Stimulated activated CD8-positive, alpha-beta memory T cell treated with anti-CD3 and anti-CD28 coated beads, Interleukin-2, amount 100 ng/mL, for 48 hours (primary cell): ENCODE data around the gene KIF26A.
"Not testable (repeated sequence)": the region's sequence is repeated elsewhere in the genome, so short reads cannot be mapped to it uniquely, and the experiment has no call there.

Experiments used
- DNase-seq, 2 donors: peaks; one replicate each; pipeline ENCODE4 v3.0.0-alpha.2; 2020; ENCODE audit warnings: low read depth in 2 of 2

Gene KIF26A

GRCh38 chr14:104208331-104208730 is 69.9 kb downstream of the KIF26A start:
- not testable (repeated sequence) for DNase-seq

DNA sequence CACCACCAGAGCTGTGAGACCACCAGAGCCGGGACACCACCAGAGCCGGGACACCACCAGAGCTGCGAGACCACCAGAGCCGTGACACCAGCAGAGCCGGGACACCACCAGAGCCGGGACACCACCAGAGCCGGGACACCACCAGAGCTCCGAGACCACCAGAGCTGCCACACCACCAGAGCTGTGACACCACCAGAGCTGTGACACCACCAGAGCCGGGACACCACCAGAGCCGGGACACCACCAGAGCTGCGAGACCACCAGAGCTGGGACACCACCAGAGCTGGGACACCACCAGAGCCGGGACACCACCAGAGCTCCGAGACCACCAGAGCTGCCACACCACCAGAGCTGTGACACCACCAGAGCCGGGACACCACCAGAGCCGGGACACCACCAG is 70.7 kb downstream of the KIF26A start:
- not testable (repeated sequence) for DNase-seq

- DNase-seq, result no peak
Measured at GRCh38 chr14:104209985-104210816, 71.8 kb downstream of the KIF26A start.

- DNase-seq, result no peak
Measured at GRCh38 chr14:104210817-104211195, 72.4 kb downstream of the KIF26A start.

- DNase-seq, result no peak
Measured at GRCh38 chr14:104211215-104211614, 72.8 kb downstream of the KIF26A start.

GRCh38 chr14:104211741-104212140 is 73.4 kb downstream of the KIF26A start:
- no peak for DNase-seq

DNA sequence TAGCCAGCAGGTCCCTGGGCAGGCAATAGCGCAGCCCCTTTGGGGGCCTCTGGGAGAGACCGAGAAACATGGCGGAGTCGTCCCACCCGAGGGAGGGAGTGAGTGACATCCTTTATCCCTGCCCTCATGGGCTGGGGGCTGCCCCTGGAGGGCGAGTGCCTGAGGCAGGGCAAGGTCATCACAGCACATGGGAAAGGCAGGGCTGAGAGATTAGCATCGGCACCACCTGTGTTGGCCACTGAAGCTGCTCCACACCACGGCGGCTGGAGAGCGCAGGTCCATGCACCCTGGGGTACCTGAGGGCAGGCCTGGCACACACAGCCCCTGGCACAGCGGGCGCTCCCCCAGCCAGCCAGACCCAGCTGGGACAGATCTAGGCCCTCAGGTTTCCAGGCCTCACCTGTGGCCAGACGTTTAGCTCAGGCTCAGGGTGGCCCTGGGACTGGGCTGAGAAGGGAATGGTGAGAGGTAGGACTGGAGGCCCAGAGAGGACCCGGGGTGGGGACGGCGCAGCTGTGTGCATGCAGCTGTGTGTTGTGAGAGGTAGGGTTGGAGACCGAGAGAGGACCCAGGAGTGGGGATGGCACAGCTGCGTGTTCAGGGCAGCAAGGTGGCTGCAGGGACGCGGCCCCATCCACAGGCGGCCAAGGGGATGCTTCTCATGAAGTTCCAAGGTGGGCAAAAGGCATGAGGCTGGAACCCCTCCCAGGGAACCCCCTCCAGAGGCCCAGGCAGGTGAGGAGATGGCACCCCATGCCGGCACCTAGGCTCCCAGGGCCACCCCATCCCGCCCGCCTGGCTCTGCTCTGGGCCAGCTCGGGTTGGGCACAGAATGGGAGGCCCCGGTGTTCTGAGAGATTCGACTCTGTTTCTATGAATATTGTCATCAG is 74.1 kb downstream of the KIF26A start:
- no peak for DNase-seq

DNA sequence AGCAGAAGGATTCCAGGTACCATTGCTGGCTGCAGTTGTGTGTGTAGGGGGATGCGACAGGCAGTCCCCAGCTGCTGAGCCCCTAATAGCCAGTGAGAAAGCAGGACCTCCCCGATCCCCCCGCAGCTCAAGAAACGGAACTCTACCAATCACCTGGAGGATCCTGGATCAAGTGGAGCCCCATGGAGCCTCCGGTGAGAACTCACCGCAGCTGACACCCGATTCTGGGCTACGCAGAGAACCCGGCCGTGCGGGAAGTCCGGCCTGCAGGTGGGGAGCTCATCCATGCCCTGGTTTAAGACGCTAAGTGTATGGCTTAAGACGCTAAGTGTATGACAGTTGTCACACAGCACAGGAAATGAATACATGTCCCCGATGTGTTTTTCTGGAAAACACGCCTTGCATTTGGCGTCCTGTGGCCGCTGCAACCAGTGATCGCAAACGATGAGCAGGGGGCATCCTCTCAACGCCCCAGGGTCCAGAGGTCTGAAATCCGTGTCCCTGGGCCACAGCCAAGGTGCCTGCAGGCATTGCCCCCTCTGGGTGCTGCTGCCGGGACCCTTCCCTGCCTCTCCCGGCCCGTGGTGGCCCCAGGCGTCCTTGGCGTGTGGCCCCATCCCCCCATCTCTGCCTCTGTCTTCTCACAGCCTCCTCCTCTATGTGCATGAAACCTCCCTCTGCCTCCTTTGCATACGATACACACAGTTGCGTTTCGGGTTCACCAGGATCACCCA is 75.1 kb downstream of the KIF26A start:
- DNase-seq, result no peak

- DNase-seq, result no peak
Measured at GRCh38 chr14:104214431-104215218, 76.2 kb downstream of the KIF26A start.

DNA sequence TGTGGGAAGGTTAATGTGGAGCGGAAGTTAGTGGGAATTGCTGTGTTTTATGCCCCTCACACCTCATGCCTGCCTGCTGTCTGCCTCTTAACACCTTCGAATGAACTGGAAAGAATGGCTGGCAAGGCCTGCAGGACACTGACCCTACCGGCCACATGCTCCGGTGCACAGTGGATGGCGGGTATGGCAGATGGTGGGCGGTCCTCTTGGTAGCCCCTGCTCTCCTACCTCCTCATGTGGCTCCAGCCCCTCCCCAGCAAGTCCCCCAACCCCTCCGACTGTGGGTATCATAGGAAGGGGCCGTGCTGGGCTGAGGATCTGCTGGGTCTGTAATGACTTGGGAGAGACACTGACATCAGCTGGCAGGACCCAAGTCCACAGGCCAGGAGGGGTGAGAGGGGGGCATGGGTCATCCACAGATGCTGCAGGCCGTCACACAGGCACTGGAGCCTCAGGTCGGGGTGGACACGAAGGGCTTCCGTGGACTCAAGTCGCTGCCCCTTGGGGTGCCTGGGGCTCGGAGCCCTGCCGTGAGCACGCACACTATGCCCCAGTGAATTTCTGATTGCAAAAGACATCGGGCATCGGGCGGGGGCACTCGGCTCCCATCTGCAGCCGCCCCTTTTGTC is 77.4 kb downstream of the KIF26A start:
- DNase-seq, result no peak

GRCh38 chr14:104216457-104216856 is 78.1 kb downstream of the KIF26A start:
- no peak for DNase-seq

- DNase-seq, result no peak
Measured at GRCh38 chr14:104217486-104218360, 79.3 kb downstream of the KIF26A start.

DNA sequence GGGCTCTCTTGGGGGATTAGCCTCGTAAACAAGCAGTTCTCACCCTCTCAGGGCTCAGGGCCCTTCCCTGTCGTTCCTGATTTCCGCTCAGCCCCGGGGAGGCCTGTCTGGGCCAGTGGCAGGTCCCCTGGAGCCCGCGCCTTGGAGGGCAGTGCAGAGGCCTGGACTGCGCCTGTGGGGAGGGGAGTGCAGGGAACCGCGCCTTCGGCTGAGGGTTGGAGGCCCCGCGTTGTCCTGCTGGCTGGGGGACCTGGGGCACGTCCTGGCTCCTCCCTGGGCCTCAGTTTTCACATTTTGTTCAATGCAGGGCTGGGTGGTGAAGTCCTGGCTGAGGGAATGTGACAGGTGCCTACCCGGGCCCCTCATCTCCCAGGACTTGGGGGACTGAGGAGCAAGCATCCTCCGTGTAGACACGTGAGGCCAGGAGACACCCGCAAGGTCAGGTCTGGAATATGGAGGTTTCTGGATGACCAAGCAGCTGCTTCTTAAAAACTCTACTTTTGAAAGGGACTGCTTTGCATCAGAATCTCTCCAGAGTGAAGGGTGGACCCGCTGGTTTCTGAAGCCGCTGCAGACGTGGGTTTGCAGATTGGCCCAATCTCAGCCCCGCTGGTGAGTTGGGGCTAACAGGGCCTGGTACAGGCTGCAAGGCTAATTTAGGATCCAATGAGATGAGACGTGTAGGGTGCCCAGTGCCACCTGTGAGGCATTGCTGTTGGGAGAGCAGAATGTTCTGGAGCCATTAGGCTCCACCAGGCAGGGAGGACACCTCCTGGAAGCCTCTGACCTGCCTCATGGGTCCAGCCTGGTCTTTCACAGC is 80.2 kb downstream of the KIF26A start:
- DNase-seq, result no peak

- no peak for DNase-seq
Measured at GRCh38 chr14:104219731-104220214, 81.4 kb downstream of the KIF26A start.

DNA sequence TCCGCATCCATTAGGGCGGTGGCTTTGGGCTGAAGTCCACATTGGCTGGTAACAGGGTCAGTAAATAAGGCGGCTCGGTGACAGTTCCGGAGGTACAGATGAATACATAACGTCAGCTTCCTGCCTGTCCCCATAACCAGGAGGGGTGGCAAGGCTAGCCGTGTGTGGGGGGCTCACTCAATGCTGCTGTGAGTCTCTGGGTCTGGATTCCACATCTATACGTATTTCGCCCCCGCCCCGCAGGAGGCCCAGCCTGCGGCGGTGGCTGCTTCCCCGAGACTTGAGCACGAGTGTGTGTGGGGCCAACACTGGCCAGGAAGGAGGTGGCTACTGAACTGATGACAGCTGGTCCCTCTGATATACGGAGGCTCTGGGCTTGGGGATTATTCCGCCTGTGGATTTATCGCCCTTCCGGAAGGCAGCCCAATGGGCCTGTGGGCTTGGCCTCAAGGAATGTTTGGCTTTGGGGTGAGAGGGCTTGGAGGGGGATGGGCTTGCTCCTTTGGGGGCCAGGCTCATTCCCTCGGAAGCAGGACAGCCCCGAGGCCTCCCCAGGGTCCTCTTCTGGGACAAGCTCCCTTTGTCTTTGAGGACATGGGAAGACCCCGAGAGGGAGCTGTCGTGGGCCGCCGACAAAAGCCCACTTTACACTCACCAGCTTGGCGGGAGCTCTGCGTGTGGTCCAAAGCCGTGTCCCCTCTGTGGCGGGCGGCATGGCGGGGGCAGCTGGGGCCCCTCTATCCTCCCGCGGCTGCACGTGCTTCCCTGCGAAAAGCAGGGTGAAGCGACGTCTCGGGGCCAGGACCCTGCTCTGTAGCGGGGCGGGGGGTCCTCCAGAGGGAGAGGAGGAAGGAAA is 82.1 kb downstream of the KIF26A start:
- no peak for DNase-seq

GRCh38 chr14:104221071-104221625 is 82.8 kb downstream of the KIF26A start:
- no peak for DNase-seq

DNA sequence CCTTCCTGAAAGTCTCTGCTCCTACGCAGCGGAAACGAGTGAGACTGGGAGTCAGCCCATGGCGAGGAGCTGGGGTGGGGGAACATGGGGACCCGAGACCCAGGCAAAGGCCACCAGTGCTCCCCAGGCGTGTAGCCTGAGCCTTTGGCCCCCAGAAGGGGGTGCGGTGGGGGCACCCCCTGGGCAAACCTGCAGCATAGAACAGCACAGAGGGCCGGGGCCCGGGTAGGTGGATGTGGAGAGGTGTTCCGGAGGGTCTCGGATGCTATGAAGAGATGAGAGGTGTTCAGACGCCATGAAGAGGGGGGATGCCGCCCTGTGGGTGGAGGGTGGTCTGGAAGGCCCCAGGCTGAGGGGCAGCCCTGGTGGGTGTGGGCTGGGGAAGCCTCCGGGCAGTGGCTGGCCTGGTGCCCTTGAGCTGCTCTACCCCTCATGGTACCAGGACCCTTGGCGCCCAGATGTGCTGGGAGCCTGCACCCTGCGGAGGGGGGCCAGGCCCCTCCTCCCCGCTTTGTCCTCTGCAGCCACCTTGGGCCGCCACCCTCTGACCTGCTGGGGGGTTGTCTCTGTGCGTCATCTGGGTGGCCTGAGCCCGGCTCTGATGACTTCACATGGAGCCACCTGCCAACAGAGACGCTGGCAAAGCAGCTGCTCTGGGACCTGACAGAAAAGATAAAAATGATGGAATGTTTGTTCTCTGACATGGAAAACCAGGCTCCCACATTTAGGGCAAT is 83.4 kb downstream of the KIF26A start:
- DNase-seq, result no peak
